ENCODE data around the gene SERAC1.
A peak's percentile ranks its signal among the peaks of the same experiment; 100 is the strongest.

The SERAC1 gene

GRCh38 chr6:158131926-158132325 is 36.1 kb downstream of the SERAC1 start:
- CTCF ChIA-PET, result interaction anchor here (0.7 to 4.4 kb wide), 16 partner anchors 8 to 817 kb away, joined by 3 to 17 read pairs (median 3); no protein-coding TSS in a partner anchor
- TF ChIP-seq CTCF (IDR thresholded peaks at IDR 0.05; ENCODE audit: insufficient read depth, low read length, missing control alignments), result peak; percentile 41
- no peak overlapping the region for H3K4me3 ChIP-seq (ENCODE audit: low read depth, low read length)
- no peak for DNase-seq (ENCODE audit: low read depth, low spot score)
- POLR2A ChIA-PET, result no interaction called here

- no peak overlapping the region for H3K4me3 ChIP-seq (ENCODE audit: low read depth, low read length)
- TF ChIP-seq CTCF (IDR thresholded peaks at IDR 0.05; ENCODE audit: insufficient read depth, low read length, missing control alignments), result no peak
- POLR2A ChIA-PET, result no interaction called here
- CTCF ChIA-PET, result interaction anchor here (1.3 kb wide), 1 partner anchor 14 kb away, joined by 3 read pairs; no protein-coding TSS in a partner anchor
- no peak for DNase-seq (ENCODE audit: low read depth, low spot score)
These were observed 42.8 kb downstream of the SERAC1 start for GRCh38 chr6:158125271-158125670.

GRCh38 chr6:158124288-158124687 is 43.8 kb downstream of the SERAC1 start:
- POLR2A ChIA-PET, result no interaction called here
- no peak for TF ChIP-seq CTCF (IDR thresholded peaks at IDR 0.05; ENCODE audit: insufficient read depth, low read length, missing control alignments)
- CTCF ChIA-PET, result interaction anchor here (1.4 kb wide), 1 partner anchor 9 kb away, joined by 4 read pairs; no protein-coding TSS in a partner anchor
- no peak for DNase-seq (ENCODE audit: low read depth, low spot score)
- H3K4me3 ChIP-seq (ENCODE audit: low read depth, low read length), result no peak overlapping the region

GRCh38 chr6:158122048-158122447 is 46.0 kb downstream of the SERAC1 start:
- POLR2A ChIA-PET, result no interaction called here
- CTCF ChIA-PET, result interaction anchor here (1.3 kb wide), 1 partner anchor 10 kb away, joined by 4 read pairs; no protein-coding TSS in a partner anchor
- TF ChIP-seq CTCF (IDR thresholded peaks at IDR 0.05; ENCODE audit: insufficient read depth, low read length, missing control alignments), result no peak
- DNase-seq (ENCODE audit: low read depth, low spot score), result no peak
- no peak overlapping the region for H3K4me3 ChIP-seq (ENCODE audit: low read depth, low read length)

- no peak for TF ChIP-seq CTCF (IDR thresholded peaks at IDR 0.05; ENCODE audit: insufficient read depth, low read length, missing control alignments)
- POLR2A ChIA-PET, result no interaction called here
- DNase-seq (ENCODE audit: low read depth, low spot score), result no peak
- H3K4me3 ChIP-seq (ENCODE audit: low read depth, low read length), result no peak overlapping the region
- CTCF ChIA-PET, result interaction anchor here (1.3 kb wide), 1 partner anchor 11 kb away, joined by 4 read pairs; no protein-coding TSS in a partner anchor
These were observed 46.7 kb downstream of the SERAC1 start for GRCh38 chr6:158121335-158121734.

GRCh38 chr6:158118886-158119285 is 49.2 kb downstream of the SERAC1 start:
- ChIA-PET POLR2A (no interaction called here), CTCF (interaction anchor here (0.7 kb wide), 1 partner anchor 8 kb away, joined by 3 read pairs; no protein-coding TSS in a partner anchor)
- TF ChIP-seq CTCF (IDR thresholded peaks at IDR 0.05; ENCODE audit: insufficient read depth, low read length, missing control alignments), result no peak
- DNase-seq (ENCODE audit: low read depth, low spot score), result no peak
- H3K4me3 ChIP-seq (ENCODE audit: low read depth, low read length), result no peak overlapping the region
